Thyroid gland (tissue), 4 donors: ENCODE data around the gene TMEM126A. TPM values are rescaled to one million over a fixed set of nuclear protein-coding genes. Genes with fewer than 3 reads are reported as not detected.
"Not testable (repeated sequence)": the region's sequence is repeated elsewhere in the genome, so short reads cannot be mapped to it uniquely, and the experiment has no call there.

Experiments
- DNase-seq, 2 donors: peaks; one replicate each; pipeline ENCODE4 v3.0.0-alpha.2; 2019
- H3K27ac ChIP-seq, 3 donors: fragments of 200-600 bp; sonication (generic); 1 replicate in 2 of 3; 2 replicates in 1 of 3; pipeline ENCODE4 v1.5.1; 2016 to 2019; ENCODE audit warnings: mild to moderate bottlenecking in 1 of 3, moderate library complexity in 1 of 3
- H3K27me3 ChIP-seq: fragments of 200-600 bp; sonication (generic); one replicate; pipeline ENCODE4 v1.5.1; 2019
- H3K36me3 ChIP-seq, 2 donors: fragments of 200-600 bp; sonication (generic); one replicate each; pipeline ENCODE4 v1.5.1; 2016 to 2019
- H3K4me1 ChIP-seq, 2 donors: fragments of 200-600 bp; sonication (generic); one replicate each; pipeline ENCODE4 v1.5.1; 2017 to 2019
- H3K4me3 ChIP-seq, 3 donors: fragments of 200-600 bp; sonication (generic); replicated peaks in 1 of 3; 1 replicate in 2 of 3; 2 replicates in 1 of 3; pipeline ENCODE4 v1.5.1; 2016; ENCODE audit warnings: mild to moderate bottlenecking in 1 of 3
- H3K9me3 ChIP-seq: fragments of 200-600 bp; sonication (generic); one replicate; pipeline ENCODE4 v1.5.1; 2017
- CTCF ChIP-seq, 6 experiments: fragments of 200-600 bp in 3 of 6; fragments of 450-650 bp in 3 of 6; sonication (generic) in 3 of 6; IDR thresholded peaks; one replicate each; pipeline ENCODE4 v1.5.1; 2016 to 2019; ENCODE audit warnings: antibody characterized with exemption in 6 of 6, mild to moderate bottlenecking in 2 of 6, inconsistent platforms in 1 of 6, moderate library complexity in 1 of 6
- POLR2A ChIP-seq, 2 donors: fragments of 450-650 bp; IDR thresholded peaks; one replicate each; pipeline ENCODE4 v1.6.1; 2017; ENCODE audit warnings: antibody characterized with exemption in 2 of 2, mild to moderate bottlenecking in 2 of 2, moderate library complexity in 1 of 2
- WGBS, 2 donors: methylation state at CpG; one replicate each; pipeline ENCODE4 v1.1.5; 2017; 5-methylcytosine and 5-hydroxymethylcytosine counted together
- intact Hi-C: fragments of 100-400 bp; cut with DNase I; formaldehyde crosslinking; loops from one replicate; pipeline ENCODE4 v1.15.1; 2023
- total RNA-seq, 4 donors: library from RNA; depleted of rRNA; stranded (reverse); fragments of >200 nt; gene quantifications; one replicate each; pipeline ENCODE4 v1.2.3, GENCODE V29; 2016

The TMEM126A gene
- total RNA-seq, 4 donors from 2014 or later = 24.1 to 31.7 (median 27.1) TPM

DNA sequence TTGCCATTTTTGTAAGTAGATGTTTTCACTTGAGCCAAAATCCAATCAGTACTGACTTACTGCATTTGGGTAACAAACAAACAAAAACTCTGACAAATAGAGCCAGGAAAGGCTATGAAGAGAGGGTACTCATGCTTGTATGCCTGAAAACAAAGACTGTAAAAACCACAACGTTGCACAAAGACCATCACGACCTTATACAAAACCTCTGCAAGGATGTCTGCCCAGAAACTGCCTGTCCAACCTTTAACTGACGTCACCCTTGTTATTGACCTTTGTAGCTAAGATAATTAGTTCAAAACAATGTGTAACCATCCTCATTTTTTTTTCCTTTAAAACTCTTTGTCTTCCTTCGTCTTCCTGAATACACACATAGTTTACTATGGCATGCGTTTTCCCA lies 18.0 kb downstream of the TMEM126A start:
- no peak for DNase-seq
- Histone ChIP-seq H3K27ac (peak overlapping the region in 1 of 3 donors; percentile 95), H3K4me3 (no peak overlapping the region), H3K27me3 (no peaks in the 10 kb centered on the region), H3K36me3 (no peaks in the 10 kb centered on the region), H3K4me1 (peaks cover 16 to 17% of the 10 kb centered on the region in 2 donors), H3K9me3 (no peaks in the 10 kb centered on the region)
- TF ChIP-seq CTCF (IDR thresholded peaks at IDR 0.05) (no peak), POLR2A (IDR thresholded peaks at IDR 0.05) (no peak)
- intact Hi-C loops = no loop called here
- WGBS, 2 donors = 85 to 87% methylated on average over 5 of the region's 5 CpGs

DNA sequence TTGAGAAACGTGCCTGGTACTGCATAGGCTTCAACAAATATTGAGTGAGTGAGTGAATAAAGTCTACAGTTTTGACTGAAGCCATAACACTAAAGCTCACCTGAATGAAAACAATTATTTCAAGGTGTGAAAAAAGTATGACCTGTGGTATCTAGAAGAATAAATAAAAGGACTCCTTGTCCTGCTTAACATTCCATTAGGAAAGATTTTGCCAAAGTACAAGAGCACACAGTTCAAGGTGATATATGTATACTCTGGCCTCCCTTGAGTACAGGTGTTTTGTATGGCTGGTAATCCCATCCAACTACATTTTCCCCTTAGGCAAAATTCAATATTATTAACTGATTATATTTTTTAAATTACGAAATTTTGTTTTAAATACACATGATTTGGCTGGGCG lies 18.9 kb downstream of the TMEM126A start:
- intact Hi-C loops = no loop called here

DNA sequence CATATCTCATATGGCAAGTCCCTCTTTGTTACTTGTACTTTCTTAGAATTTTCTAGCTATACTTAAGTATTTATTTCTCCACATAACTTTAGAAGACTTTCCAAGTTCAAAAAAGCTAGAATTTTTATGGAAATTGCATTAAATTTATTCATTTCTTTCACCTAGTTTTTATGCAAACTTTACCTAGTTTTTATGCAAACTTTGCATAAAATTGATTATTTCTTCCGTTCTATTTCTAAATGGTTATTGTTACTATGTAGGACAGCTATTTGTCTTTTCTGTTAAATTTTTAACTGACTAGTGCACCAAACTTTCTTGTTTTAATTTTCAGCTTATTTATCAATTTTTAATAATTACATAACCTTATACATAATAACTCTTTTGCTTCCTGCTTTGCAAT lies 20.4 kb downstream of the TMEM126A start:
- peaks cover 1 to 6% of the 10 kb centered on the region in 2 donors for H3K4me1 ChIP-seq

More for the DNA sequence above, 18.9 kb downstream of the TMEM126A start:
- Histone ChIP-seq H3K36me3 (no peaks in the 10 kb centered on the region), H3K4me1 (peaks cover 7 to 11% of the 10 kb centered on the region in 2 donors), H3K4me3 (no peak overlapping the region), H3K27me3 (no peaks in the 10 kb centered on the region), H3K9me3 (no peaks in the 10 kb centered on the region), H3K27ac (no peak overlapping the region)
- 90 to 97% methylated on average over 3 of the region's 3 CpGs for WGBS, 2 donors
- no peak for DNase-seq
- no peak for TF ChIP-seq POLR2A (IDR thresholded peaks at IDR 0.05)
- TF ChIP-seq CTCF (IDR thresholded peaks at IDR 0.05) = no peak

DNA sequence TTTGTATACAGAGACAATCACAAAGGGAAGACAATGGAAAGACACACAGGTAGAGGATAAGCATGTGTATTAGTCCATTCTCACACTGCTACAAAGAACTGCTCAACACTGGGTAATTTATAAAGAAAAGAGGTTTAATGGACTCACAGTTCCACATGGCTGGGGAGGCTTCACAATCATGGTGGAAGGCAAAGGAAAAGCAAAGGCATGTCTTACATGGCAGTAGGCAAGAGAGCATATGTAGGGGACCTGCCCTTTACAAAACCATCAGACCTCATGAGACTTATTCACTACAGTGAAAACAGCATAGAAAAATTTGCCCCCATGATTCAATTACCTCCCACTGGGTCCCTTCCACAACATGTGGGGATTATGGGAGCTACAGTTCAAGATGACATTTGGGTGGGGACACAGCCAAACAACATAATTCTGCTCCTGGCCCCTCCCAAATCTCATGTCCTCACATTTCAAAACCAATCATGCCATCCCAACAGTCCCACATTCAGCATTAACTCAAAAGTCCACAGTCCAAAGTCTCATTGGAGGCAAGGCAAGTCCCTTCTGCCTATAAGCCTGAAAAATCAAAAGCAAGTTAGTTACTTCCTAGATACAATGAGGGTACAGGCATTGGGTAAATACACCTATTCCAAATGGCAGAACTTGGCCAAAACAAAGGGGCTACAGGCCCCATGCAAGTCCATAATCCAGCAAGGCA lies 23.3 kb downstream of the TMEM126A start:
- H3K4me1 ChIP-seq, H3K27me3 ChIP-seq, H3K36me3 ChIP-seq, H3K9me3 ChIP-seq, H3K27ac ChIP-seq, DNase-seq, intact Hi-C loops, H3K4me3 ChIP-seq: not testable (repeated sequence)

More for the DNA sequence above, 20.4 kb downstream of the TMEM126A start:
- intact Hi-C loops = no loop called here
- Histone ChIP-seq H3K36me3 (no peaks in the 10 kb centered on the region), H3K9me3 (no peaks in the 10 kb centered on the region), H3K4me3 (no peak overlapping the region), H3K27me3 (no peaks in the 10 kb centered on the region), H3K27ac (no peak overlapping the region)
- 95 to 97% methylated on average over 1 of the region's 1 CpG for WGBS, 2 donors
- TF ChIP-seq CTCF (IDR thresholded peaks at IDR 0.05) = no peak
- TF ChIP-seq POLR2A (IDR thresholded peaks at IDR 0.05) = no peak
- no peak for DNase-seq

GRCh38 chr11:85672105-85672902 lies 24.5 kb downstream of the TMEM126A start:
- Histone ChIP-seq H3K36me3 (no peaks in the 10 kb centered on the region), H3K4me3 (no peak overlapping the region), H3K27me3 (no peaks in the 10 kb centered on the region), H3K9me3 (no peaks in the 10 kb centered on the region), H3K27ac (no peak overlapping the region), H3K4me1 (no peaks in the 10 kb centered on the region)
- intact Hi-C loops = no loop called here
- TF ChIP-seq CTCF (IDR thresholded peaks at IDR 0.05) (no peak), POLR2A (IDR thresholded peaks at IDR 0.05) (no peak)
- 83 to 88% methylated on average over 8 of the region's 8 CpGs for WGBS, 2 donors
- DNase-seq = no peak
